HepG2 (cell line): ENCODE results near the gene YY1. TPM values are rescaled to one million over a fixed set of nuclear protein-coding genes. Genes with fewer than 3 reads are reported as not detected.

ENCODE experiments used
- CBX2 ChIP-seq, 2 experiments: fragments of 200-600 bp in 1 of 2; sonication (generic); formaldehyde crosslinking in 1 of 2; IDR thresholded peaks; 2 replicates each; pipeline versions ENCODE4 v1.7.0 to v1.8.1; 2018 to 2022; ENCODE audit warnings: low read depth in 2 of 2, low read length in 1 of 2, mild to moderate bottlenecking in 1 of 2, missing genetic modification reagents in 1 of 2
- DMAP1 ChIP-seq: IDR thresholded peaks from 2 replicates; pipeline ENCODE4 v1.6.1; 2016
- HMGA1 ChIP-seq: sonication (generic); formaldehyde crosslinking; conservative IDR thresholded peaks from 2 replicates; pipeline ENCODE4 v1.4.0; 2020; ENCODE audit warnings: missing genetic modification reagents
- HNRNPUL1 ChIP-seq: fragments of 200-400 bp; formaldehyde crosslinking; IDR thresholded peaks from 2 replicates; pipeline ENCODE4 v1.6.1; 2017; ENCODE audit warnings: low read depth, mild to moderate bottlenecking, low read length, moderate library complexity
- HOXA5 ChIP-seq: sonication (generic); formaldehyde crosslinking; IDR thresholded peaks from 2 replicates; pipeline ENCODE4 v1.4.0; 2020; ENCODE audit warnings: missing genetic modification reagents
- NFRKB ChIP-seq: fragments of 450-650 bp; IDR thresholded peaks from 2 replicates; pipeline ENCODE4 v1.6.1; 2017
- ONECUT2 ChIP-seq: sonication (generic); formaldehyde crosslinking; IDR thresholded peaks from 2 replicates; pipeline ENCODE4 v1.4.0; 2020; ENCODE audit warnings: missing genetic modification reagents
- PTBP1 ChIP-seq: fragments of 200-400 bp; formaldehyde crosslinking; IDR thresholded peaks from 2 replicates; pipeline ENCODE4 v1.6.1; 2018; ENCODE audit warnings: low read length, low read depth; ENCODE audit not compliant: poor library complexity, severe bottlenecking
- RAD51 ChIP-seq: fragments of 450-650 bp; IDR thresholded peaks from 2 replicates; pipeline ENCODE4 v1.6.1; 2016; ENCODE audit warnings: borderline replicate concordance
- RELA ChIP-seq: sonication (generic); formaldehyde crosslinking; IDR thresholded peaks from 2 replicates; pipeline ENCODE4 v1.4.0; 2020; ENCODE audit warnings: missing genetic modification reagents
- ZFP90 ChIP-seq: sonication (generic); formaldehyde crosslinking; IDR thresholded peaks from 2 replicates; pipeline ENCODE4 v1.8.0; 2022; ENCODE audit warnings: missing genetic modification reagents, mild to moderate bottlenecking, inconsistent platforms, borderline replicate concordance
- ZNF225 ChIP-seq: sonication (generic); formaldehyde crosslinking; IDR thresholded peaks from 2 replicates; pipeline ENCODE4 v1.4.0; 2020; ENCODE audit warnings: mild to moderate bottlenecking, missing genetic modification reagents
- ZNF30 ChIP-seq: sonication (generic); formaldehyde crosslinking; IDR thresholded peaks from 2 replicates; pipeline ENCODE4 v1.5.0; 2020; ENCODE audit warnings: mild to moderate bottlenecking, missing genetic modification reagents
- ZNF605 ChIP-seq: sonication (generic); formaldehyde crosslinking; IDR thresholded peaks from 2 replicates; pipeline ENCODE4 v1.8.0; 2022; ENCODE audit warnings: mild to moderate bottlenecking, missing genetic modification reagents
- ZNF724P ChIP-seq: sonication (generic); formaldehyde crosslinking; IDR thresholded peaks from 2 replicates; pipeline ENCODE4 v1.8.0; 2022; ENCODE audit warnings: missing genetic modification reagents, borderline replicate concordance
- polyA plus RNA-seq, 8 experiments: library from polyadenylated mRNA; depleted of rRNA in 3 of 8; stranded (reverse) in 7 of 8; unstranded in 1 of 8; fragments of >200 nt; fragmentation: Illumina TruSeq in 4 of 8; extraction: Trizol in 4 of 8; gene quantifications; 2 replicates each; pipeline versions ENCODE4 v1.2.1 to v1.2.3, GENCODE V29; 2011 to 2016; ENCODE audit warnings: low read depth in 4 of 8, missing spikeins in 1 of 8, mixed read lengths in 1 of 8; ENCODE audit not compliant: insufficient read depth in 1 of 8
- total RNA-seq, 5 experiments: library from RNA; depleted of rRNA; stranded (reverse); fragments of >200 nt; fragmentation: Illumina TruSeq; extraction: Trizol; gene quantifications; 2 replicates each; pipeline ENCODE4 v1.2.3, GENCODE V29; 2016; ENCODE audit warnings: low read depth in 1 of 5
- TF ChIP-seq, protein P1 (sequence below): IDR thresholded peaks from 2 replicates; pipeline ENCODE4 v1.4.0; 2020; ENCODE audit warnings: mild to moderate bottlenecking, missing genetic modification reagents
- TF ChIP-seq, protein P2 (sequence below): sonication (generic); formaldehyde crosslinking; IDR thresholded peaks from 2 replicates; pipeline ENCODE4 v1.9.0; 2021; ENCODE audit warnings: missing genetic modification reagents, borderline replicate concordance
- TF ChIP-seq, protein P3 (sequence below): sonication (generic); formaldehyde crosslinking; conservative IDR thresholded peaks from 2 replicates; pipeline ENCODE4 v1.4.0; 2020; ENCODE audit warnings: missing genetic modification reagents
- TF ChIP-seq, protein P4 (sequence below): sonication (generic); formaldehyde crosslinking; IDR thresholded peaks from 2 replicates; pipeline ENCODE4 v1.4.0; 2020; ENCODE audit warnings: missing genetic modification reagents

YY1 gene
- total and polyA plus RNA-seq, 2 of the 13 experiments (the other 11 are each of a cell fraction or from before 2014, with no cell fraction given), result 29.4 to 68.1 TPM

DNA sequence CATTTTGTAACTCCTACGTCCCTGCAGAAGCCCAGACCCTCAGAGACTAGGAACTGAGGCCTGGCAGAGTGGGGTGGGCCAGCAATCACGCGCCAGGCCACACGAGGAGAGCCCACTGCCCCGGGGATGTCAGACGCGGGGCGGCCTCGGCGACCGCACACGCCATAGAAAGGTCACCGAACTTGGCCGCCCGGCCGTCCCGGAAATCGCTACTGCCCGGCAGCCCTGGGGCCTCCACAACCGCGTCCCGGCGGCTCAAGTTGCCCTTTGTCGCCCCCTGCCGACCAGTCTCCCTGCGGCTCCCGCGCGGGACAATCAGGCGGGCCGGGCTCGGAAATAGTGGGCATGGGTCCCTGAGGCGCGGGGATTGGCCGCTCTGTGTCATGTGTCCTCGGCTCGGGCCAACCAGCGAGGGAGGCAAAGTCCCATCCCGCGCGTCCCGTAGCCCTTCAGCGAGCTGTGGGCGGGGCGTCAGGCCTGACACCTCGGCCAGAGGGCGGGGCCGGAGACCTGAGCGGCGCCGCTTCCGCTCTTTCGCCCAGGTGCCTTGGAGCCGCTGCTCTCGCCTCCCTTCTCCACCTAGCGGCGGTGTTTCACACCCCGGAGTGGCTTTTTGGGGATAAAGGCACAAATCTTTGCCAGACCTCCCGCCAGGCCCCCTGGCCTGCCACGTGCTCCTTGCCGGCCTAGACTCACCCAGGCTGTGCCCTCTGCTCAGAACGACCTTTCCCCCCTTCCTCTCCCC, 46.1 kb upstream of the YY1 start (continued):
- TF ChIP-seq ZFP90 (CRISPR knock-in tag) (peak; percentile 98; the same call in 1 of the 2 replicates), CBX2 (IDR thresholded peaks at IDR 0.05; ENCODE audit: low read depth, low read length) (no peak), CBX2 (CRISPR knock-in tag; IDR thresholded peaks at IDR 0.05; ENCODE audit: low read depth) (no peak), ZNF605 (CRISPR knock-in tag) (peak; percentile 88), ZNF30 (no peak), ZNF225 (CRISPR knock-in tag) (0 out of 2 replicates have a peak, but pooled peaks have one; percentile 17), HNRNPUL1 (no peak), PTBP1 (no peak), NFRKB (no peak), ONECUT2 (no peak), ZNF724P (no peak), RELA (CRISPR knock-in tag) (no peak), HMGA1 (CRISPR knock-in tag) (no peak), HOXA5 (CRISPR knock-in tag) (peak; percentile 93; the same call in 1 of the 2 replicates), RAD51 (peak; percentile 79; the same call in 1 of the 2 replicates), DMAP1 (peak; percentile 89)
- TF ChIP-seq, protein P1, sequence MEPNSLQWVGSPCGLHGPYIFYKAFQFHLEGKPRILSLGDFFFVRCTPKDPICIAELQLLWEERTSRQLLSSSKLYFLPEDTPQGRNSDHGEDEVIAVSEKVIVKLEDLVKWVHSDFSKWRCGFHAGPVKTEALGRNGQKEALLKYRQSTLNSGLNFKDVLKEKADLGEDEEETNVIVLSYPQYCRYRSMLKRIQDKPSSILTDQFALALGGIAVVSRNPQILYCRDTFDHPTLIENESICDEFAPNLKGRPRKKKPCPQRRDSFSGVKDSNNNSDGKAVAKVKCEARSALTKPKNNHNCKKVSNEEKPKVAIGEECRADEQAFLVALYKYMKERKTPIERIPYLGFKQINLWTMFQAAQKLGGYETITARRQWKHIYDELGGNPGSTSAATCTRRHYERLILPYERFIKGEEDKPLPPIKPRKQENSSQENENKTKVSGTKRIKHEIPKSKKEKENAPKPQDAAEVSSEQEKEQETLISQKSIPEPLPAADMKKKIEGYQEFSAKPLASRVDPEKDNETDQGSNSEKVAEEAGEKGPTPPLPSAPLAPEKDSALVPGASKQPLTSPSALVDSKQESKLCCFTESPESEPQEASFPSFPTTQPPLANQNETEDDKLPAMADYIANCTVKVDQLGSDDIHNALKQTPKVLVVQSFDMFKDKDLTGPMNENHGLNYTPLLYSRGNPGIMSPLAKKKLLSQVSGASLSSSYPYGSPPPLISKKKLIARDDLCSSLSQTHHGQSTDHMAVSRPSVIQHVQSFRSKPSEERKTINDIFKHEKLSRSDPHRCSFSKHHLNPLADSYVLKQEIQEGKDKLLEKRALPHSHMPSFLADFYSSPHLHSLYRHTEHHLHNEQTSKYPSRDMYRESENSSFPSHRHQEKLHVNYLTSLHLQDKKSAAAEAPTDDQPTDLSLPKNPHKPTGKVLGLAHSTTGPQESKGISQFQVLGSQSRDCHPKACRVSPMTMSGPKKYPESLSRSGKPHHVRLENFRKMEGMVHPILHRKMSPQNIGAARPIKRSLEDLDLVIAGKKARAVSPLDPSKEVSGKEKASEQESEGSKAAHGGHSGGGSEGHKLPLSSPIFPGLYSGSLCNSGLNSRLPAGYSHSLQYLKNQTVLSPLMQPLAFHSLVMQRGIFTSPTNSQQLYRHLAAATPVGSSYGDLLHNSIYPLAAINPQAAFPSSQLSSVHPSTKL (CRISPR knock-in tag), result peak; percentile 81
- TF ChIP-seq, protein P2, sequence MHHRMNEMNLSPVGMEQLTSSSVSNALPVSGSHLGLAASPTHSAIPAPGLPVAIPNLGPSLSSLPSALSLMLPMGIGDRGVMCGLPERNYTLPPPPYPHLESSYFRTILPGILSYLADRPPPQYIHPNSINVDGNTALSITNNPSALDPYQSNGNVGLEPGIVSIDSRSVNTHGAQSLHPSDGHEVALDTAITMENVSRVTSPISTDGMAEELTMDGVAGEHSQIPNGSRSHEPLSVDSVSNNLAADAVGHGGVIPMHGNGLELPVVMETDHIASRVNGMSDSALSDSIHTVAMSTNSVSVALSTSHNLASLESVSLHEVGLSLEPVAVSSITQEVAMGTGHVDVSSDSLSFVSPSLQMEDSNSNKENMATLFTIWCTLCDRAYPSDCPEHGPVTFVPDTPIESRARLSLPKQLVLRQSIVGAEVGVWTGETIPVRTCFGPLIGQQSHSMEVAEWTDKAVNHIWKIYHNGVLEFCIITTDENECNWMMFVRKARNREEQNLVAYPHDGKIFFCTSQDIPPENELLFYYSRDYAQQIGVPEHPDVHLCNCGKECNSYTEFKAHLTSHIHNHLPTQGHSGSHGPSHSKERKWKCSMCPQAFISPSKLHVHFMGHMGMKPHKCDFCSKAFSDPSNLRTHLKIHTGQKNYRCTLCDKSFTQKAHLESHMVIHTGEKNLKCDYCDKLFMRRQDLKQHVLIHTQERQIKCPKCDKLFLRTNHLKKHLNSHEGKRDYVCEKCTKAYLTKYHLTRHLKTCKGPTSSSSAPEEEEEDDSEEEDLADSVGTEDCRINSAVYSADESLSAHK (CRISPR knock-in tag), result no peak
- TF ChIP-seq, protein P3, sequence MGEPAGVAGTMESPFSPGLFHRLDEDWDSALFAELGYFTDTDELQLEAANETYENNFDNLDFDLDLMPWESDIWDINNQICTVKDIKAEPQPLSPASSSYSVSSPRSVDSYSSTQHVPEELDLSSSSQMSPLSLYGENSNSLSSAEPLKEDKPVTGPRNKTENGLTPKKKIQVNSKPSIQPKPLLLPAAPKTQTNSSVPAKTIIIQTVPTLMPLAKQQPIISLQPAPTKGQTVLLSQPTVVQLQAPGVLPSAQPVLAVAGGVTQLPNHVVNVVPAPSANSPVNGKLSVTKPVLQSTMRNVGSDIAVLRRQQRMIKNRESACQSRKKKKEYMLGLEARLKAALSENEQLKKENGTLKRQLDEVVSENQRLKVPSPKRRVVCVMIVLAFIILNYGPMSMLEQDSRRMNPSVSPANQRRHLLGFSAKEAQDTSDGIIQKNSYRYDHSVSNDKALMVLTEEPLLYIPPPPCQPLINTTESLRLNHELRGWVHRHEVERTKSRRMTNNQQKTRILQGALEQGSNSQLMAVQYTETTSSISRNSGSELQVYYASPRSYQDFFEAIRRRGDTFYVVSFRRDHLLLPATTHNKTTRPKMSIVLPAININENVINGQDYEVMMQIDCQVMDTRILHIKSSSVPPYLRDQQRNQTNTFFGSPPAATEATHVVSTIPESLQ (CRISPR knock-in tag), result no peak
- TF ChIP-seq, protein P4, sequence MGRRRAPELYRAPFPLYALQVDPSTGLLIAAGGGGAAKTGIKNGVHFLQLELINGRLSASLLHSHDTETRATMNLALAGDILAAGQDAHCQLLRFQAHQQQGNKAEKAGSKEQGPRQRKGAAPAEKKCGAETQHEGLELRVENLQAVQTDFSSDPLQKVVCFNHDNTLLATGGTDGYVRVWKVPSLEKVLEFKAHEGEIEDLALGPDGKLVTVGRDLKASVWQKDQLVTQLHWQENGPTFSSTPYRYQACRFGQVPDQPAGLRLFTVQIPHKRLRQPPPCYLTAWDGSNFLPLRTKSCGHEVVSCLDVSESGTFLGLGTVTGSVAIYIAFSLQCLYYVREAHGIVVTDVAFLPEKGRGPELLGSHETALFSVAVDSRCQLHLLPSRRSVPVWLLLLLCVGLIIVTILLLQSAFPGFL (CRISPR knock-in tag), result no peak
